Neural progenitor cell (in vitro differentiated cells): ENCODE results near the gene FBXL17. TPM values are rescaled to one million over a fixed set of nuclear protein-coding genes. Genes with fewer than 3 reads are reported as not detected.

Source experiments
- DNase-seq: peaks from one replicate; pipeline ENCODE4 v3.0.0-alpha.2; 2016; ENCODE audit warnings: low spot score
- H2AFZ ChIP-seq: fragments of 200-600 bp; sonication (generic); replicated peaks from 2 replicates; pipeline ENCODE4 v1.6.1; 2016; ENCODE audit warnings: antibody characterized with exemption
- H3F3A ChIP-seq: fragments of 200-600 bp; sonication (generic); 2 replicates; pipeline ENCODE4 v1.6.1; 2016; ENCODE audit warnings: antibody characterized with exemption, low read depth
- H3K27ac ChIP-seq: fragments of 200-600 bp; sonication (generic); 2 replicates; pipeline ENCODE4 v1.5.1; 2016; ENCODE audit warnings: mild to moderate bottlenecking
- H3K27me3 ChIP-seq: fragments of 200-600 bp; sonication (generic); 2 replicates; pipeline ENCODE4 v1.6.1; 2016; ENCODE audit warnings: mild to moderate bottlenecking, moderate library complexity
- H3K36me3 ChIP-seq: fragments of 200-600 bp; sonication (generic); 2 replicates; pipeline ENCODE4 v1.5.1; 2016
- H3K4me1 ChIP-seq: fragments of 200-600 bp; sonication (generic); 2 replicates; pipeline ENCODE4 v1.6.1; 2016; ENCODE audit warnings: mixed run types
- H3K4me2 ChIP-seq: fragments of 200-600 bp; sonication (generic); 2 replicates; pipeline ENCODE4 v1.6.1; 2016
- H3K4me3 ChIP-seq: fragments of 200-600 bp; sonication (generic); 2 replicates; pipeline ENCODE4 v1.5.1; 2016
- H3K79me2 ChIP-seq: fragments of 200-600 bp; sonication (generic); 2 replicates; pipeline ENCODE4 v1.6.1; 2016; ENCODE audit warnings: low read depth
- H3K9ac ChIP-seq: fragments of 200-600 bp; sonication (generic); 2 replicates; pipeline ENCODE4 v1.6.1; 2016
- H3K9me3 ChIP-seq: fragments of 200-600 bp; sonication (generic); 2 replicates; pipeline ENCODE4 v1.5.1; 2016; ENCODE audit warnings: low read depth
- H4K20me1 ChIP-seq: fragments of 200-600 bp; sonication (generic); 2 replicates; pipeline ENCODE4 v1.6.1; 2016; ENCODE audit warnings: low read depth
- H3K27ac Mint-ChIP-seq: 3 replicates; pipeline ENCODE4 v1.8.0; 2021; ENCODE audit warnings: mixed read lengths
- H3K27me3 Mint-ChIP-seq: 2 replicates; pipeline ENCODE4 v1.8.0; 2022; ENCODE audit warnings: low read depth, mild to moderate bottlenecking, inconsistent platforms, moderate library complexity, mixed read lengths; ENCODE audit not compliant: insufficient read depth
- H3K36me3 Mint-ChIP-seq: 3 replicates; pipeline ENCODE4 v1.8.0; 2021; ENCODE audit warnings: mixed read lengths
- H3K4me1 Mint-ChIP-seq: 3 replicates; pipeline ENCODE4 v1.8.0; 2021; ENCODE audit warnings: mixed read lengths
- H3K4me3 Mint-ChIP-seq: 3 replicates; pipeline ENCODE4 v1.8.0; 2021; ENCODE audit warnings: mild to moderate bottlenecking, moderate library complexity, mixed read lengths
- H3K9me3 Mint-ChIP-seq: 3 replicates; pipeline ENCODE4 v1.8.0; 2020; ENCODE audit warnings: mixed read lengths
- EZH2 ChIP-seq: fragments of 200-600 bp; sonication (generic); IDR thresholded peaks from 2 replicates; pipeline ENCODE4 v1.6.1; 2017; ENCODE audit warnings: antibody characterized with exemption, mild to moderate bottlenecking, moderate library complexity
- EZH2phosphoT487 ChIP-seq: fragments of 200-600 bp; sonication (generic); IDR thresholded peaks from 2 replicates; pipeline ENCODE4 v1.6.1; 2017; ENCODE audit warnings: antibody characterized with exemption
- total RNA-seq: library from RNA; depleted of rRNA; stranded (reverse); fragments of >200 nt; gene quantifications from 2 replicates; pipeline ENCODE4 v1.2.3, GENCODE V29; 2015; ENCODE audit warnings: low replicate concordance
- TF ChIP-seq, protein P1 (sequence below): fragments of 200-600 bp; sonication (generic); IDR thresholded peaks from 2 replicates; pipeline ENCODE4 v1.5.1; 2017; ENCODE audit warnings: antibody characterized with exemption, mild to moderate bottlenecking

The FBXL17 gene
- total RNA-seq, 1 donor from 2014 or later: 7.6 TPM

DNA sequence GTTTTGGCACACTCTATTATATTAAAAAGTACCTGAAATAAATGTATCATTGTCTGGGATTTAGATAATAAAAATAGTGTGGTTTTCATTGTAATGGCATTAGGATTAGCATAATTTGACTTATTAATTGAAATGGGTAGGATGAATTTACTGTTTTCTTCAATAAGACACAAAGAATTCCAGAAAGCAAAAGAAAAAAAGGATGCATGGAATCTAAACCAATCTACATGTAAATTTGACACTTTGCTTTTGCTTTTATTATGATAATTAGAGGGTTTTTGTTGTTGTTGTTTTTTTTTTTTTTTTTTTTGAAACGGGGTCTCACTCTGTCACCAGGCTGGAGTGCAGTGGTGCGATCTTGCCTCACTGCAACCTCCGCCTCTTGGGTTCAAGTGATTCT lies 406.3 kb downstream of the FBXL17 start:
- H3K9ac ChIP-seq: no peak overlapping the region
- H3K4me1 ChIP-seq: peaks cover 22% of the 10 kb centered on the region
- H3K4me2 ChIP-seq: no peak overlapping the region
- Mint-ChIP-seq H3K9me3 (no peaks in the 10 kb centered on the region), H3K27me3 (no peaks in the 10 kb centered on the region), H3K4me1 (peaks cover 20% of the 10 kb centered on the region), H3K27ac (no peak overlapping the region), H3K4me3 (no peak overlapping the region), H3K36me3 (no peaks in the 10 kb centered on the region)
- H3K79me2 ChIP-seq: no peaks in the 10 kb centered on the region
- no peak for DNase-seq
- H3K27me3 ChIP-seq: no peaks in the 10 kb centered on the region
- no peaks in the 10 kb centered on the region for H3K36me3 ChIP-seq
- no peaks in the 10 kb centered on the region for H3F3A ChIP-seq
- no peak overlapping the region for H3K27ac ChIP-seq
- H2AFZ ChIP-seq: no peak overlapping the region
- no peak overlapping the region for H3K4me3 ChIP-seq
- H3K9me3 ChIP-seq: no peaks in the 10 kb centered on the region
- TF ChIP-seq EZH2 (no peak), EZH2phosphoT487 (no peak)
- TF ChIP-seq, protein P1, sequence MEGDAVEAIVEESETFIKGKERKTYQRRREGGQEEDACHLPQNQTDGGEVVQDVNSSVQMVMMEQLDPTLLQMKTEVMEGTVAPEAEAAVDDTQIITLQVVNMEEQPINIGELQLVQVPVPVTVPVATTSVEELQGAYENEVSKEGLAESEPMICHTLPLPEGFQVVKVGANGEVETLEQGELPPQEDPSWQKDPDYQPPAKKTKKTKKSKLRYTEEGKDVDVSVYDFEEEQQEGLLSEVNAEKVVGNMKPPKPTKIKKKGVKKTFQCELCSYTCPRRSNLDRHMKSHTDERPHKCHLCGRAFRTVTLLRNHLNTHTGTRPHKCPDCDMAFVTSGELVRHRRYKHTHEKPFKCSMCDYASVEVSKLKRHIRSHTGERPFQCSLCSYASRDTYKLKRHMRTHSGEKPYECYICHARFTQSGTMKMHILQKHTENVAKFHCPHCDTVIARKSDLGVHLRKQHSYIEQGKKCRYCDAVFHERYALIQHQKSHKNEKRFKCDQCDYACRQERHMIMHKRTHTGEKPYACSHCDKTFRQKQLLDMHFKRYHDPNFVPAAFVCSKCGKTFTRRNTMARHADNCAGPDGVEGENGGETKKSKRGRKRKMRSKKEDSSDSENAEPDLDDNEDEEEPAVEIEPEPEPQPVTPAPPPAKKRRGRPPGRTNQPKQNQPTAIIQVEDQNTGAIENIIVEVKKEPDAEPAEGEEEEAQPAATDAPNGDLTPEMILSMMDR: no peak
- no peaks in the 10 kb centered on the region for H4K20me1 ChIP-seq

- Histone ChIP-seq H3K79me2 (no peaks in the 10 kb centered on the region), H3K4me3 (no peak overlapping the region), H3K4me2 (no peak overlapping the region), H3K4me1 (peaks cover 6% of the 10 kb centered on the region), H3K27me3 (no peaks in the 10 kb centered on the region), H3K9ac (no peak overlapping the region), H3K36me3 (no peaks in the 10 kb centered on the region), H3K9me3 (no peaks in the 10 kb centered on the region), H3K27ac (no peak overlapping the region), H3F3A (no peaks in the 10 kb centered on the region), H2AFZ (no peak overlapping the region), H4K20me1 (no peaks in the 10 kb centered on the region)
- Mint-ChIP-seq H3K27ac (peak overlapping the region; percentile 7), H3K36me3 (no peaks in the 10 kb centered on the region), H3K9me3 (no peaks in the 10 kb centered on the region), H3K4me3 (no peak overlapping the region), H3K27me3 (no peaks in the 10 kb centered on the region), H3K4me1 (peaks cover 7% of the 10 kb centered on the region)
- no peak for DNase-seq
- TF ChIP-seq, protein P1: no peak
- TF ChIP-seq EZH2phosphoT487 (no peak), EZH2 (no peak)
These were observed 410.1 kb downstream of the FBXL17 start for GRCh38 chr5:107971846-107972245.

DNA sequence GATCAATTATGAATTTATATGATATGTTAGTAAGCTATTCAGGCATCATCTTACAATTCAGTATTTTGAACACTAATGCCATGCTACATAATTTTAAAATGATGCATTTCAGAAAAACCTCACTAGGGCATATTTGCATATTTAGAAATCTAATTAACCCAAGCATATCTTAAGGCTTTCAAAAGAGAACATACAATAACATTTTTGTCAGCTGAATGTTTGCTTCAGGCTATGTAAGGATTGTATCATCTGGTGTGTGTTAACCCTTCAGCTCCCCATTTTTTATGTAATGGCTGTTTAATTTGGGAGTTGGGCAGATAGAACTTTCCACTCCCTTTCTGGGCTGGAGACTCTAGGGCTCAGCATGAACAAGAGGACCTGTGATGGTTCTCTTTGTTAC lies 412.1 kb downstream of the FBXL17 start:
- TF ChIP-seq, protein P1: no peak
- TF ChIP-seq EZH2phosphoT487 (no peak), EZH2 (no peak)

More for the DNA sequence above, 412.1 kb downstream of the FBXL17 start:
- H3K36me3 ChIP-seq: no peaks in the 10 kb centered on the region
- no peak overlapping the region for H2AFZ ChIP-seq
- Mint-ChIP-seq H3K27me3 (no peaks in the 10 kb centered on the region), H3K4me3 (no peak overlapping the region), H3K27ac (no peak overlapping the region), H3K36me3 (no peaks in the 10 kb centered on the region), H3K4me1 (peaks cover 9% of the 10 kb centered on the region), H3K9me3 (no peaks in the 10 kb centered on the region)
- no peak overlapping the region for H3K4me3 ChIP-seq
- H3K27me3 ChIP-seq: no peaks in the 10 kb centered on the region
- H4K20me1 ChIP-seq: no peaks in the 10 kb centered on the region
- H3K9me3 ChIP-seq: no peaks in the 10 kb centered on the region
- peaks cover 9% of the 10 kb centered on the region for H3F3A ChIP-seq
- no peak overlapping the region for H3K27ac ChIP-seq
- H3K9ac ChIP-seq: no peak overlapping the region
- no peaks in the 10 kb centered on the region for H3K79me2 ChIP-seq
- no peak overlapping the region for H3K4me2 ChIP-seq
- DNase-seq: no peak
- peaks cover 20% of the 10 kb centered on the region for H3K4me1 ChIP-seq
